Ascending aorta (tissue), 2 donors: Measurements from ENCODE around the gene ARF4. TPM values are rescaled to one million over a fixed set of nuclear protein-coding genes. Genes with fewer than 3 reads are reported as not detected.
A peak's percentile ranks its signal among the peaks of the same experiment; 100 is the strongest.
"Not testable (repeated sequence)": the region's sequence is repeated elsewhere in the genome, so short reads cannot be mapped to it uniquely, and the experiment has no call there.

ENCODE experiments used
- DNase-seq, 2 donors: peaks; one replicate each; pipeline ENCODE4 v3.0.0-alpha.2; 2019; ENCODE audit warnings: low spot score in 2 of 2
- H3K27ac ChIP-seq, 2 donors: fragments of 200-600 bp; sonication (generic); one replicate each; pipeline ENCODE4 v1.5.1; 2016 to 2017; ENCODE audit warnings: mild to moderate bottlenecking in 1 of 2
- H3K27me3 ChIP-seq: fragments of 200-600 bp; sonication (generic); one replicate; pipeline ENCODE4 v1.5.1; 2017
- H3K36me3 ChIP-seq, 2 donors: fragments of 200-600 bp; sonication (generic); one replicate each; pipeline ENCODE4 v1.5.1; 2016
- H3K4me1 ChIP-seq, 2 donors: fragments of 200-600 bp; sonication (generic); one replicate each; pipeline ENCODE4 v1.5.1; 2016 to 2017; ENCODE audit warnings: mild to moderate bottlenecking in 1 of 2
- H3K4me3 ChIP-seq, 2 donors: fragments of 200-600 bp; sonication (generic); one replicate each; pipeline ENCODE4 v1.5.1; 2016 to 2017; ENCODE audit warnings: mild to moderate bottlenecking in 1 of 2
- H3K9me3 ChIP-seq, 2 donors: fragments of 200-600 bp; sonication (generic); one replicate each; pipeline ENCODE4 v1.5.1; 2016
- CTCF ChIP-seq, 3 experiments: fragments of 200-600 bp in 2 of 3; fragments of 450-650 bp in 1 of 3; sonication (generic) in 2 of 3; IDR thresholded peaks; one replicate each; pipeline ENCODE4 v1.5.1; 2016 to 2019; ENCODE audit warnings: antibody characterized with exemption in 3 of 3, mild to moderate bottlenecking in 1 of 3, moderate library complexity in 1 of 3
- intact Hi-C: fragments of 100-400 bp; cut with DNase I; formaldehyde crosslinking; loops from one replicate; pipeline ENCODE4 v1.15.1; 2023
- total RNA-seq: library from RNA; depleted of rRNA; stranded (reverse); fragments of >200 nt; gene quantifications from one replicate; pipeline ENCODE4 v1.1.0, GENCODE V29; 2016

Gene ARF4
- 50.0 TPM for total RNA-seq

- TF ChIP-seq CTCF (IDR thresholded peaks at IDR 0.05), result peak in 1 of 3 experiments; percentile 27
- H3K9me3 ChIP-seq, result no peaks in the 10 kb centered on the region
- intact Hi-C loops, result loop anchor here (1.0 to 5.0 kb wide), 7 partner anchors 95 to 915 kb away; partner anchors contain the start of genes APPL1, HTD2, IL17RD and RPP14
- H3K36me3 ChIP-seq, result no peaks in the 10 kb centered on the region
- peak within 1 kb of the TSS; percentile 96 to 99 for H3K27ac ChIP-seq
- no peaks in the 10 kb centered on the region for H3K27me3 ChIP-seq
- peak within 1 kb of the TSS; percentile 80 to 95 for H3K4me3 ChIP-seq
- peak; percentile 99 to 100 for DNase-seq
- H3K4me1 ChIP-seq, result peaks cover 0 to 29% of the 10 kb centered on the region in 2 donors
Observed at GRCh38 chr3:57597127-57597923, at the start of gene ARF4. TSS of gene ARF4 (minus strand) at chr3:57597344. CDS start at chr3:57597140, 204 bp downstream.

- Histone ChIP-seq H3K27me3 (no peaks in the 10 kb centered on the region), H3K27ac (no peak overlapping the region), H3K4me1 (no peaks in the 10 kb centered on the region), H3K36me3 (peaks cover 34 to 52% of the 10 kb centered on the region in 2 donors), H3K9me3 (peaks cover 0 to 15% of the 10 kb centered on the region in 2 donors), H3K4me3 (no peak overlapping the region)
- peak in 1 of 3 experiments; percentile 2 for TF ChIP-seq CTCF (IDR thresholded peaks at IDR 0.05)
- DNase-seq, result no peak
- intact Hi-C loops, result loop anchor here (10.0 kb wide), 1 partner anchor 208 kb away; no protein-coding TSS in a partner anchor
Observed at GRCh38 chr3:57646723-57647122, 49.6 kb upstream of the ARF4 start.

GRCh38 chr3:57644740-57645139, 47.6 kb upstream of the ARF4 start:
- H3K9me3 ChIP-seq, result peaks cover 0 to 14% of the 10 kb centered on the region in 2 donors
- no peak for DNase-seq
- no peaks in the 10 kb centered on the region for H3K4me1 ChIP-seq
- no peak for TF ChIP-seq CTCF (IDR thresholded peaks at IDR 0.05)
- peaks cover 39 to 63% of the 10 kb centered on the region in 2 donors for H3K36me3 ChIP-seq
- no peak overlapping the region for H3K27ac ChIP-seq
- no peaks in the 10 kb centered on the region for H3K27me3 ChIP-seq
- intact Hi-C loops, result loop anchor here (10.0 kb wide), 1 partner anchor 210 kb away; no protein-coding TSS in a partner anchor
- no peak overlapping the region for H3K4me3 ChIP-seq

- Histone ChIP-seq H3K9me3 (no peaks in the 10 kb centered on the region), H3K36me3 (peaks cover 60 to 88% of the 10 kb centered on the region in 2 donors), H3K4me3 (no peak overlapping the region), H3K27ac (no peak overlapping the region), H3K4me1 (no peaks in the 10 kb centered on the region), H3K27me3 (no peaks in the 10 kb centered on the region)
- TF ChIP-seq CTCF (IDR thresholded peaks at IDR 0.05), result no peak
- intact Hi-C loops, result no loop called here
- DNase-seq, result no peak
Observed at GRCh38 chr3:57637391-57637790, 40.2 kb upstream of the ARF4 start.

- H3K4me1 ChIP-seq, intact Hi-C loops, H3K4me3 ChIP-seq, H3K9me3 ChIP-seq, DNase-seq, H3K27me3 ChIP-seq, H3K27ac ChIP-seq: not testable (repeated sequence)
- H3K36me3 ChIP-seq, result peaks cover 63 to 91% of the 10 kb centered on the region in 2 donors
Observed at GRCh38 chr3:57634259-57634658, 37.1 kb upstream of the ARF4 start.

- no peak for TF ChIP-seq CTCF (IDR thresholded peaks at IDR 0.05)
- H3K27ac ChIP-seq, result no peak overlapping the region
- intact Hi-C loops, result no loop called here
- DNase-seq, result no peak
- peaks cover 58 to 92% of the 10 kb centered on the region in 2 donors for H3K36me3 ChIP-seq
- H3K27me3 ChIP-seq, result no peaks in the 10 kb centered on the region
- no peaks in the 10 kb centered on the region for H3K4me1 ChIP-seq
- H3K9me3 ChIP-seq, result no peaks in the 10 kb centered on the region
- no peak overlapping the region for H3K4me3 ChIP-seq
Observed at GRCh38 chr3:57627976-57628375, 30.8 kb upstream of the ARF4 start.
